ENCODE data around the gene SOX15.

GRCh38 chr17:7569571-7569970 lies 20.3 kb downstream of the SOX15 start:
- TF ChIP-seq CTCF (conservative IDR thresholded peaks at IDR 0.05; ENCODE audit: low read depth, low read length) (no peak), EZH2 (IDR thresholded peaks at IDR 0.05; ENCODE audit: low read length, unreplicated experiment) (no peak), EZH2phosphoT487 (IDR thresholded peaks at IDR 0.05; ENCODE audit: borderline replicate concordance, low read length) (no peak)
